ENCODE measurements around the gene MACROD2. TPM values are rescaled to one million over a fixed set of nuclear protein-coding genes. Genes with fewer than 3 reads are reported as not detected.
A peak's percentile ranks its signal among the peaks of the same experiment; 100 is the strongest.

The MACROD2 gene
- total RNA-seq, 4 donors from 2014 or later: 4.0 to 14.1 (median 10.4) TPM

GRCh38 chr20:15064741-15065140, 1069.4 kb downstream of the MACROD2 start:
- no peak for DNase-seq (ENCODE audit: low spot score in 2 of 2)
- Histone ChIP-seq H3K27ac (no peak overlapping the region), H3K9me3 (peaks cover 0 to 5% (median 0%) of the 10 kb centered on the region in 4 donors), H3K4me3 (no peak overlapping the region), H3K4me1 (no peaks in the 10 kb centered on the region), H3K27me3 (no peaks in the 10 kb centered on the region), H3K36me3 (no peaks in the 10 kb centered on the region)
- TF ChIP-seq EP300 (IDR thresholded peaks at IDR 0.05) (no peak), POLR2A (IDR thresholded peaks at IDR 0.05) (no peak), CTCF (IDR thresholded peaks at IDR 0.05) (no peak)
- 69 to 86% methylated on average over 5 of the region's 5 CpGs for WGBS, 2 donors

- no peaks in the 10 kb centered on the region for H3K4me1 ChIP-seq
- WGBS, 2 donors: 68 to 75% methylated on average over 3 of the region's 3 CpGs
- no peaks in the 10 kb centered on the region for H3K27me3 ChIP-seq
- TF ChIP-seq EP300 (IDR thresholded peaks at IDR 0.05) (peak in 1 of 2 donors; percentile 8), POLR2A (IDR thresholded peaks at IDR 0.05) (no peak), CTCF (IDR thresholded peaks at IDR 0.05) (no peak)
- H3K27ac ChIP-seq: no peak overlapping the region
- no peak overlapping the region for H3K4me3 ChIP-seq
- DNase-seq (ENCODE audit: low spot score in 2 of 2): peak; percentile 36 to 48
- no peaks in the 10 kb centered on the region for H3K36me3 ChIP-seq
- H3K9me3 ChIP-seq: peaks cover 0 to 5% (median 0%) of the 10 kb centered on the region in 4 donors
Observed at GRCh38 chr20:15065794-15066193, 1070.5 kb downstream of the MACROD2 start.

DNA sequence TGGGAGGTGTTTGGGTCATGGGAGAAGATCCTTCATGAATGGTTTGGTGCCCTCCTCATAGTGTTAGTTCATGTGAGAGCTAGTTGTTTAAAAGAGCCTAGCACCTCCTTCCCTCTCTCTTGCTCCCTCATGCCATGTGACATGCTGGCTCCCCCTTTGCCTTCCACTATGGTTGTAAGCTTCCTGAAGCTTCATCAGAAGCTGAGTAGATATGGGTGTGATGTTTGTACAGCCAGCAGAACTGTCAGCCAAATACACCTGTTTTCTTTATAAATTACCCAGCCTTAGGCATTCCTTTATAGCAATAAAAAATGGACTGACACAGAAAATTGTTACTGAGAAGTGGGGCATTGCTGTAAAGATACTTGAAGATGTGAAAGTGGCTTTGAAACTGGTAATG, 1073.2 kb downstream of the MACROD2 start:
- no peaks in the 10 kb centered on the region for H3K4me1 ChIP-seq
- no peaks in the 10 kb centered on the region for H3K27me3 ChIP-seq
- TF ChIP-seq CTCF (IDR thresholded peaks at IDR 0.05) (no peak), POLR2A (IDR thresholded peaks at IDR 0.05) (no peak), EP300 (IDR thresholded peaks at IDR 0.05) (no peak)
- no peak overlapping the region for H3K27ac ChIP-seq
- DNase-seq (ENCODE audit: low spot score in 2 of 2): no peak
- peaks cover 0 to 5% (median 0%) of the 10 kb centered on the region in 4 donors for H3K9me3 ChIP-seq
- no peaks in the 10 kb centered on the region for H3K36me3 ChIP-seq
- H3K4me3 ChIP-seq: no peak overlapping the region

DNA sequence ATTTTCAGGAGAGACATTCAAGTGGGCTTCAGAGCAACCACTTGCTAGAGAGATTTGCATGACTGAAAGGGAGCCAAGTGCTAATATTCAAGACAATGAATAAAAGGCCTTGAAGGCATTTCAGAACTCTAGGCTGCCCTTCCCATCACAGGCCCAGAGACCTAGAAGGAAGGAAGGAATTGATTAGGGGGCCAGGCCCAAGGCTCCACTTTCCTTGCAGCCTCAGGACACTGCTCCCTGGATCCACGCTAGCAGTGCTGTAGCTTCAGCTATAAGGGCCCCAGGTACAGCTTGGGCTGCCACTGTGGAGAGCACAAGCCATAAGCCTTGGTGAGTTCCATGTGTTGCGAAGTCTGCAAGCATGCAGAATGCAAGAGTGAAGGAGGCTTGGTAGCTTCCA, 1074.0 kb downstream of the MACROD2 start:
- Histone ChIP-seq H3K4me1 (no peaks in the 10 kb centered on the region), H3K27me3 (no peaks in the 10 kb centered on the region), H3K36me3 (no peaks in the 10 kb centered on the region), H3K4me3 (no peak overlapping the region), H3K27ac (no peak overlapping the region), H3K9me3 (peaks cover 0 to 5% (median 0%) of the 10 kb centered on the region in 4 donors)
- no peak for DNase-seq (ENCODE audit: low spot score in 2 of 2)
- TF ChIP-seq EP300 (IDR thresholded peaks at IDR 0.05): no peak
- TF ChIP-seq CTCF (IDR thresholded peaks at IDR 0.05): no peak
- no peak for TF ChIP-seq POLR2A (IDR thresholded peaks at IDR 0.05)
- WGBS, 2 donors: 94 to 100% methylated on average over 2 of the region's 2 CpGs

- Histone ChIP-seq H3K4me1 (no peaks in the 10 kb centered on the region), H3K4me3 (no peak overlapping the region), H3K27me3 (no peaks in the 10 kb centered on the region), H3K27ac (no peak overlapping the region), H3K9me3 (peaks cover 0 to 5% (median 0%) of the 10 kb centered on the region in 4 donors), H3K36me3 (no peaks in the 10 kb centered on the region)
- WGBS, 2 donors: 51 to 55% methylated on average over 2 of the region's 2 CpGs
- TF ChIP-seq POLR2A (IDR thresholded peaks at IDR 0.05): no peak
- TF ChIP-seq CTCF (IDR thresholded peaks at IDR 0.05): no peak
- TF ChIP-seq EP300 (IDR thresholded peaks at IDR 0.05): no peak
- no peak for DNase-seq (ENCODE audit: low spot score in 2 of 2)
Observed at GRCh38 chr20:15071085-15071808, 1075.9 kb downstream of the MACROD2 start.

Data from tibial nerve (tissue), 4 donors.